Stimulated activated CD4-positive, alpha-beta T cell treated with anti-CD3 and anti-CD28 coated beads, TNF-alpha, amount 100 ng/mL, for 4 hours (primary cell): ENCODE measurements around the gene PLA2G15.
"Not testable (repeated sequence)": the region's sequence is repeated elsewhere in the genome, so short reads cannot be mapped to it uniquely, and the experiment has no call there.

Source experiments
- DNase-seq, 3 experiments: peaks; one replicate each; pipeline ENCODE4 v3.0.0-alpha.2; 2020; ENCODE audit warnings: low read depth in 3 of 3

The PLA2G15 gene

GRCh38 chr16:68279726-68280558, 34.8 kb downstream of the PLA2G15 start:
- no peak for DNase-seq

DNA sequence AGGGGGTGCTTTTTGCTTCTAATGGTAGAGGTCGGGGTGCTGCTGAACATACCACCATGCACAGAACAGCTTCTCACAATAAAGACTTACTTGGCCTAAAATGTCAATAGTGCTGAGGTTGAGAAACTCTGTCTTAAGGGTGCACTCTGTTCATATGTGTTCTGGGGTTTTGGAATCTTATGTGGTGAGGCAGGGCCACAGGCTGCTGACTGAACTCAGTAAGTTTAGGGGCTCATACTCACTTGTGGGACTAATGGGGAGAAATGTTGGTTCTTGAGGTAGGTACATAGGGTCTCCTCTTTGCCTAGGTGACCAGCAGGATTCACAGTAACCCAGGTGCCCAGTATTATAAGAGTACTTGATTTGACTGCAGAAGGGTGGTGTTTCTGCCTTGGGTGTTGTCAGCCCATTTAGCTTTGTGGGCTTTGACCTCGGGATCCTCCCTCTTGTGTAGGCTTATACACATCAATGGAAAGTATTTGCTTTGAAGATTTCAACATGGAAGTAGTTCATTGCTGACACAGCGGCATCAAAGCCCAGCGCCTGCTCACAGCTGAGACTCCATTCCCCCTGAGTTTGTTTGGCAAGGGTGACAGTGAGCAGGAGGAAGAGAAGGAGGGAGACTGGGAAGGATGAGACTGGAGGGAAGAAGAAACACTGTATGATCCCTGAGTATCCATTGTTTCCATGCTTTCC, 36.3 kb downstream of the PLA2G15 start:
- no peak for DNase-seq

- no peak for DNase-seq
Observed at GRCh38 chr16:68282064-68282452, 36.9 kb downstream of the PLA2G15 start.

- no peak for DNase-seq
Observed at GRCh38 chr16:68283346-68283745, 38.2 kb downstream of the PLA2G15 start.

DNA sequence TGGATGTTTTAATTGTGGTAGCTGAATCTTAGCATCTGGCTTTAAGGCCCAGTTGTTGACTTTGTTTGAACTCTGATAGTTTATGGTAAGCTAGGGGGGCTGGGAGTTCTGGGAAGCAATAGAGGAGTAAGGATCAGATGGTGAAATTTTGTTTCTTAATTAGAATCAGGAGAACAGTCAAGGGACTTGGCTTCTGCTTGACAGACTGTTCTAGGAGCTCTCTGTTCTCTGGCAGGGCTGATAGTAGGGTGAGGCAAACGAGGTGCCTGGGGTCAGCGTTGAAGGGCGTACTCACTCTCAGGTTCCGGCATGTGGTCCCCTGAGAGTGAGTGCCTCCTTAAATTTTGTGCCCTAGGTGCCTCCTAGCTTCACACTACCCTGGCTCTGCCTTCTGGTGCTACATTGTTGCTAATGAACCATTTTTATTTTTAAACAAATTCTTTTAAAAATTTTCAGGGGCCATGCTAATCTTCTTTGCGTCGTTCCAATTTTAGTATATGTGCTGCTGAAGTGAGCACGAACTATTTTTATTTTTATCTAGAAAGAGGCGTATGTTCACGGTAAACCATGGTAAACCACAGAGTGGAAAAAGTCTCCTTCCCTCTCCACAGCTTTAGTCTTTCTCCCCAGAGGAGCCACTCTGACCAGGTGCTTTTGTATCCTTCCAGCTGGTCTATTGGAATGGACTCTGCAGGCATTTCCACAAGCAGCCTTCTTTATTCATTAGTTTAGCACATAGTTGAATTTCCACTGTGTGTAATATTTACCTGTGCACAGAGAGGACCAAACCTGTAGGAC, 38.8 kb downstream of the PLA2G15 start:
- no peak for DNase-seq

- no peak for DNase-seq
Observed at GRCh38 chr16:68284847-68285246, 39.7 kb downstream of the PLA2G15 start.

- no peak for DNase-seq
Observed at GRCh38 chr16:68285683-68286082, 40.5 kb downstream of the PLA2G15 start.

- DNase-seq = no peak
Observed at GRCh38 chr16:68286153-68287074, 41.2 kb downstream of the PLA2G15 start.

DNA sequence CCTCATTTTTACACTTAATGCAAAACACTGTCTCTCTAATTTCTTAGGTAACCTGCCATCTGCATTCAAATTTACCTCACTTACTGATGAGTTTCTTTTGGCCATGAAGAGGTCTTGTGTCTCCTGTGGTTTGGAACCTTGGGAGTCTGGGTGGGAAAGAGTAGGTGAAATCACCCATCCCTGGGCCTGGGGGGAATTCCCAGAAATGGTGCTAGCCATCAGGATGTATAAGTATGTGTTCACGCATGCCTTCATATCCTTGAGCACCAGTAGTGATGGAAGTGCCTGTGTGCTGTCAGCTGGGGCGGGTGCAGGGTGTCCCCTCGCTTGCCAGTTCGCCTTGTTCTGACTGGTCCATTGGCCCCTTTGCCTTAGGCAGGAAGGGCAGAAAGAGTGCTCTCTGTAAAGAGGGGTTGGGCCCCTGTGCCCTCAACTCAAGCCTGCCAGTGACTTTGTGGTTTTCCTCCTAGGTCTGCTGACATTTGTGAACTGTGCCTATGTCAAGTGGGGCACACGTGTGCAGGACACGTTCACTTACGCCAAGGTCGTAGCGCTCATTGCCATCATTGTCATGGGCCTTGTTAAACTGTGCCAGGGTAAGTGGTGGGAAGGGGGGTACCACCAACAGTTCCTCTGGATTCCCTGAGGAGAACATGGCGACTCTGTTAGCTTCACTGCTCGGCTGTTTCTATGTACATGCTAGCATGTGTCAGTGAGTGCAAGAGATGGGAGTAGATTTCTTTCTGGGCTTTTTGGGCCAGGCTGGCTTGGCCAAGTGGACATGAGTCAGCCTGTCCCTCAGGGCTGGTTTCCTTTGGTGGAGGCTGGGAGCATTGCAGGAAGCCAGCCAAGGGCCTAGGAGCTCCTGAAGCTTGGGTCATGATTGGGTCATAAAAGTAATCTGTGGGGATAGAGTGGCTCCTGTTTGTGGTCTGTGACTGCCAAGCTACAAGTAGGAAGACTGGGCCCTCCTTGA, 42.4 kb downstream of the PLA2G15 start:
- no peak for DNase-seq

DNA sequence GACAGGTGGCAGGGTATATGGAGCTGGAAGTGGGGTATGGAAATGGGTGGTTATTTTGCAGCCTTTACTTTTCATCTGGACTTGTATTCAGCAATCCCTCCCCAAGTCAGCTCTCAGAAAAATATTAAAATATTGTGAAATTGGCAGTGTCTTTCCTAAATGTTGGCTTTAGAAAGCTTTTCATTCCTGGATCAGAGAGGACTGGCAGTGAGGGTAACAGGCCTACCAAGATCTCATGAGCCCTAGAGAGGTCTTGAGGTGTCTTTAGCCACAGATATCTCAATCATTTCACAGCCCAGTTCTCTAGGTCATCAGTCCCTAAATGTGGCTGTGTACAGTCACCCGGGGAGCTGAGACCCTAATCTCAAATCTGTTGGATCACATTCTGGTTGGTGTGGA, 43.1 kb downstream of the PLA2G15 start:
- DNase-seq = no peak

DNA sequence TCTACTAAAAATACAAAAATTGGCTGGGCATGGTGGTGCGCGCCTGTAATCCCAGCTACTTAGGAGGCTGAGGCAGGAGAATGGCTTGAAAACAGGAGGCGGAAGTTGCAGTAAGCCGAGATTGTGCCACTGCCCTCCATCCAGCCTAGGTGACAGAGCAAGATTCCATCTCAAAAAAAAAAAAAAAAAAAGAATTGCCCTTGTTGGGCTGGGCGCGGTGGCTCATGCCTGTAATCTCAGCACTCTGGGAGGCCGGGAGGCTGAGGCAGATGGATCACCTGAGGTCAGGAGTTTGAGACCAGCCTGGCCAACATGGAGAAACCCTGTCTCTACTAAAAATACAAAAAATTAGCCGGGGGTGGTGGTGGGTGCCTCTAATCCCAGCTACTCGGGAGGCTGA, 43.6 kb downstream of the PLA2G15 start:
- not testable (repeated sequence) for DNase-seq

GRCh38 chr16:68289202-68289601, 44.0 kb downstream of the PLA2G15 start:
- DNase-seq = no peak

- DNase-seq = no peak
Observed at GRCh38 chr16:68289621-68290329, 44.6 kb downstream of the PLA2G15 start.

- no peak for DNase-seq
Observed at GRCh38 chr16:68290450-68290849, 45.3 kb downstream of the PLA2G15 start.

DNA sequence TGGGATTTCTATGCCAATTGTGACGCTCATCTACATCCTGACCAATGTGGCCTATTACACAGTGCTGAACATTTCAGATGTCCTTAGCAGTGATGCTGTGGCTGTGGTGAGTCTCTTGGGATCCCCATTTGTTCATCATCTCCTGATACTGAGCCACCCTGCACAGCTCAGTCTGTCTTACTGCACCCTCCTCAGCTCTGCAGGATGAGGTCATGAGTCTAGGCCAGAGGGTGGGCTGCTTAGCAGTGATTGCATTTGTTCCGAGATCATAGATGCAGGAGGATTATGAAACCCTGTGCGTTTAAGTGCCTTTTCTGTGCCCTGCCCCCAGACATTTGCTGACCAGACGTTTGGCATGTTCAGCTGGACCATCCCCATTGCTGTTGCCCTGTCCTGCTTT, 46.1 kb downstream of the PLA2G15 start:
- no peak for DNase-seq

GRCh38 chr16:68292425-68292824, 47.3 kb downstream of the PLA2G15 start:
- no peak for DNase-seq

DNA sequence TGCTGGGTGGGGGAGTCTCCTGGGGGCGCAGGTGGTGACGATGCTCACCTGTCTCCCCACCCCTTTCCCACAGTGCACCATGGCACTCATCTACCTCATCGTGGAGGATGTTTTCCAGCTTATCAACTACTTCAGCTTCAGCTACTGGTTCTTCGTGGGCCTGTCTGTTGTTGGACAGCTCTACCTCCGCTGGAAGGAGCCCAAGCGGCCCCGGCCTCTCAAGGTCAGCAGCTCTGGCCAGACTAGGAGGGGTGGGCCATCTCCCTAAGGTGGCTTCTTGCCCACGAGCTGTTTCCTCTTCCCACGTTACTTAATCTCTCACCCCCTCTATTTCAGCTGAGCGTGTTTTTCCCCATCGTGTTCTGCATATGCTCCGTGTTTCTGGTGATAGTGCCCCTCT, 51.1 kb downstream of the PLA2G15 start:
- no peak for DNase-seq

DNA sequence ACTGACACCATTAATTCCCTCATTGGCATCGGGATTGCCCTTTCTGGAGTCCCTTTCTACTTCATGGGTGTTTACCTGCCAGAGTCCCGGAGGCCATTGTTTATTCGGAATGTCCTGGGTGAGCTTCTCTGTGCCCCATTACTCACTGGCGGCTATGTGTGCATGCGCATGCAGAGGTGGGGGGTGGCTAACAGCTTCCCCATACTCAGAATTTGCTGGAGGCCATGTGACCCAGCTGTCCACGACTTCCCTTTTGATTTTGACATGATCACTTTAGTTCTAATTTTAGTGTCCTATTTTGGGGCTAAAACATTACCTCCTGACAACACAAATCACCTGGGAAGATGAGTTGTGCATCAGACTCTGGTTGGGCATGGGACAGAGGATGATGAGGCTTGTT, 51.5 kb downstream of the PLA2G15 start:
- DNase-seq = no peak

DNA sequence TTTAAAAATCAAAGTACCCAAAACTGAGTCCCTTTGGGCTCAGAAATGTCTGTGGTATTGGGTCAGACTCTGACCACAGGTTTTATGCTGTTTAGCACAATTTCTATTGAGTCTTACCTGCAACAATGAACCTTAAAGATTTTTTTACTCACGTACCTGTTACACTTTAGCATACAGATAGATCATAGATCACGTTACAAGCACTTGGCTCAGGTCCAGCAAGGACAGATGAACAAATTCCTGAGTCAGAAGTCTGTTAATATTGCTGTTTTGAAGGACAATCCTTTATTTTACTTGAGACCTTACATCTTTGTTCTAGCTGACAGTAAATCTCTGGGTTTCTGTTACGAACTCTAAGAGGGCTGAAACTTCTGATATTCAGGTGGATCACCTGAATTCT, 52.7 kb downstream of the PLA2G15 start:
- DNase-seq = no peak

- DNase-seq = no peak
Observed at GRCh38 chr16:68298312-68298711, 53.1 kb downstream of the PLA2G15 start.
